Measurements from ENCODE around the gene CRPPA. TPM values are rescaled to one million over a fixed set of nuclear protein-coding genes. Genes with fewer than 3 reads are reported as not detected.

The CRPPA gene
- total and polyA plus RNA-seq, 2 of the 4 experiments (the other 2 are of a cell fraction) = 0.67 to 1.3 TPM

GRCh38 chr7:16402091-16402490 is 19.2 kb downstream of the CRPPA start:
- no peak overlapping the region for H3K23ac ChIP-seq (ENCODE audit: low read depth, low read length)
- no peak for TF ChIP-seq BHLHE40 (IDR thresholded peaks at IDR 0.05; ENCODE audit: low read depth, low read length)
- TF ChIP-seq USF2 (IDR thresholded peaks at IDR 0.05; ENCODE audit: low read depth, low read length) = no peak
- no peak for TF ChIP-seq POLR2A (IDR thresholded peaks at IDR 0.05; ENCODE audit: low read depth, low read length)
- no peak for TF ChIP-seq CTCF (conservative IDR thresholded peaks at IDR 0.05; ENCODE audit: low read depth, low read length)
- H3K9me1 ChIP-seq (ENCODE audit: insufficient read depth, low read length) = peaks cover 3% of the 10 kb centered on the region; the same call in 1 of the 2 replicates
- H3K4me3 ChIP-seq (ENCODE audit: insufficient read depth, low read depth, low read length) = no peak overlapping the region
- H3K18ac ChIP-seq (ENCODE audit: low read depth, low read length) = no peak overlapping the region
- intact Hi-C loops (cut with micrococcal nuclease) = no loop called here
- H3K27ac ChIP-seq (ENCODE audit: insufficient read depth, low read length) = no peak overlapping the region
- no peak overlapping the region for H4K8ac ChIP-seq (ENCODE audit: low read depth in 2 of 2, low read length in 2 of 2)
- H3K4ac ChIP-seq (ENCODE audit: low read depth, low read length) = no peak overlapping the region
- peaks cover 22% of the 10 kb centered on the region for H3K9me3 ChIP-seq (ENCODE audit: control insufficient read depth, insufficient read depth, low read length)
- dilution Hi-C loops (cut with HindIII; ENCODE audit: low sequenced_read_pairs, unreplicated experiment) = no loop called here
- H3K79me1 ChIP-seq (ENCODE audit: low read depth in 1 of 2, low read length in 2 of 2) = no peaks in the 10 kb centered on the region; a peak in 1 of 4 replicates
- H2AK5ac ChIP-seq (ENCODE audit: low read depth, low read length) = no peak overlapping the region
- no peak overlapping the region for H2AK9ac ChIP-seq (replicated peaks; ENCODE audit: low read depth, low read length, poor library complexity)
- no peak overlapping the region for H3K14ac ChIP-seq (replicated peaks; ENCODE audit: low read depth, low read length)
- ChIA-PET CTCF (interaction anchor here (0.7 kb wide), 1 partner anchor 31 kb away, joined by 3 read pairs; no protein-coding TSS in a partner anchor), POLR2A (ENCODE audit: unreplicated experiment) (no interaction called here)
- no peak overlapping the region for H2BK120ac ChIP-seq (ENCODE audit: low read depth, low read length)
- H4K20me1 ChIP-seq (ENCODE audit: insufficient read depth, low read length) = 0 out of 2 replicates have a peak, but pooled peaks cover 6% of the 10 kb centered on the region
- no peak overlapping the region for H3K4me2 ChIP-seq (ENCODE audit: low read depth, low read length)
- no peaks in the 10 kb centered on the region for H3K36me3 ChIP-seq (ENCODE audit: control insufficient read depth, insufficient read depth, low read length)
- in situ Hi-C loops (cut with MboI; ENCODE audit: low sequenced_read_pairs) = no loop called here
- H4K5ac ChIP-seq (ENCODE audit: low read depth, low read length) = no peak overlapping the region
- H4K91ac ChIP-seq (ENCODE audit: insufficient read depth, low read depth, low read length) = no peak overlapping the region
- H2BK5ac ChIP-seq (ENCODE audit: low read depth, low read length, poor library complexity, severe bottlenecking) = no peak overlapping the region
- no peak overlapping the region for H3K9ac ChIP-seq (ENCODE audit: low read depth, low read length)
- H2BK20ac ChIP-seq (ENCODE audit: low read depth, low read length) = no peak overlapping the region
- H3K56ac ChIP-seq (ENCODE audit: extremely low read depth, insufficient read depth, low read length) = no peak overlapping the region
- BruUV-seq (replicated peaks) = no TSS peak
- H3K27me3 ChIP-seq (ENCODE audit: control insufficient read depth, insufficient read depth, low read length) = no peaks in the 10 kb centered on the region
- no peaks in the 10 kb centered on the region for H3K4me1 ChIP-seq (ENCODE audit: control insufficient read depth, insufficient read depth, low read length)
- ATAC-seq (ENCODE audit: low read depth) (no peak), DNase-seq (no peak)
- no peak overlapping the region for H2BK15ac ChIP-seq (ENCODE audit: low read depth, low read length)
- H2AFZ ChIP-seq (replicated peaks; ENCODE audit: low read length, poor library complexity) = no peak overlapping the region

Measured in IMR-90 (cell line).